ENCODE measurements around the gene CFAP300.

The CFAP300 gene

DNA sequence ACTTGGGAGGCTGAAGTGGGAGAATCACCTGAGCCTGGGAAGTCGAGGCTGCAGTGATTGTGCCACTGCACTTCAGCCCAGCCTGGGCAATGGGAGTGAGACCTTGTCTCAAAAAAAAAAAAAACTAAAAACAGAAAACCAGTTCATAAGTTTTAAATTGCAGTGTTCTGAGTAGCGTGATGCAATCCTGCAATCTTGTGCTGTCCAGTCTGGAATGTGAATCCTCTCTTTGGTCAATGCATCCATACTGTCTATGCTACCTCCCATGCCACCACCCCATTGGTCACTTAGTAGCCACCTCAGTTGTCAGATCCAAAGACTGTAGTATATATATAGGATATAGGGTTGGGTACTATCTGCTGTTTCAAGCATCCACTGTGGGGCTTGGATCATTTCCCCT, 74.1 kb downstream of the CFAP300 start:
- H3K4me1 ChIP-seq (ENCODE audit: control insufficient read depth, insufficient read depth, low read length, poor library complexity, severe bottlenecking), result peaks cover 24% of the 10 kb centered on the region
- 94 to 100% methylated on average over 1 to 2 of the region's 2 CpGs for WGBS, 2 experiments (ENCODE audit: insufficient coverage in 2 of 2)
- H3K27ac ChIP-seq (ENCODE audit: low read depth, low read length, severe bottlenecking), result no peak overlapping the region
- peaks cover 71% of the 10 kb centered on the region for H3K36me3 ChIP-seq (ENCODE audit: control insufficient read depth, insufficient read depth, low read length)
- no peak overlapping the region for H3K4me3 ChIP-seq (ENCODE audit: extremely low read depth, insufficient read depth, low read length, poor library complexity, severe bottlenecking)
- H3K9me3 ChIP-seq (ENCODE audit: control insufficient read depth, low read length), result peaks cover 20% of the 10 kb centered on the region

All from mesodermal cell (in vitro differentiated cells).